HG02884 (cell line): ENCODE measurements around the gene BEST1.

ENCODE experiments used
- ATAC-seq: cut with Tn5 transposase; IDR thresholded peaks from one replicate; pipeline ENCODE4 v1.9.1; 2021; ENCODE audit warnings: mild to moderate bottlenecking, moderate library complexity; ENCODE audit not compliant: unreplicated experiment

The BEST1 gene

DNA sequence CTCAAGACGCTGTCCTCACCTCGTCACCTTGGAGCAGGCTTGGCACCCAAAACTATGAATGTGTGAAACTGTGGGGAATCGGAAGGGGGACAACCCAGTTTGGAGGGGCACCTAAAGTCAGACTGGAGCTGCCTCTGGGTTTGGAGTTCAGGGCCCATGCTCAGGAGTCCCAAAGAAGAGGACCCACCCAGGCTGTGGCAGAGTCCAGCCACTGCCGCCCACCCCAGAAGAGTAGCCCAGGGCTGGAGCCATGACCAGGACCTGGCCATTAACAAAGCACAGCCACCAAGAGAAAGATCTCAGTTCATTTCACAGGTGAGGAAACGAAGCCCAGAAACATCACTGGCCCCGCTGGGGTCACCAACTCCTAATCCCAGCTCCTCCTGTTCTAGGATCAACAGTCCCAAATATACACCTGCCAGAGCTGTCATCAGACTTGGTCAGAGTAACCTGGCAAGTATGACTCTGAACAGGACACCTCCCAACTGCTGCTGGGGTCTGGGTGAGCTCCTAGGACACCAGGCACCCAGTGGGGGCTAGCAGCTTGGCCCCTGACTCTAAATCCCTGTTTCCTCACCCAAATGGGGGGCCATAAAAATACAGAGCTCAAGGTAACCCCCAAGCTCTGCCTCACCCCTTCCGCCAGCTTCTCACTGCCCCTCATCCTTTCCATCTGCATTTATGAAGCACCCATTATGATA lies 35.5 kb upstream of the BEST1 start:
- ATAC-seq: no peak

DNA sequence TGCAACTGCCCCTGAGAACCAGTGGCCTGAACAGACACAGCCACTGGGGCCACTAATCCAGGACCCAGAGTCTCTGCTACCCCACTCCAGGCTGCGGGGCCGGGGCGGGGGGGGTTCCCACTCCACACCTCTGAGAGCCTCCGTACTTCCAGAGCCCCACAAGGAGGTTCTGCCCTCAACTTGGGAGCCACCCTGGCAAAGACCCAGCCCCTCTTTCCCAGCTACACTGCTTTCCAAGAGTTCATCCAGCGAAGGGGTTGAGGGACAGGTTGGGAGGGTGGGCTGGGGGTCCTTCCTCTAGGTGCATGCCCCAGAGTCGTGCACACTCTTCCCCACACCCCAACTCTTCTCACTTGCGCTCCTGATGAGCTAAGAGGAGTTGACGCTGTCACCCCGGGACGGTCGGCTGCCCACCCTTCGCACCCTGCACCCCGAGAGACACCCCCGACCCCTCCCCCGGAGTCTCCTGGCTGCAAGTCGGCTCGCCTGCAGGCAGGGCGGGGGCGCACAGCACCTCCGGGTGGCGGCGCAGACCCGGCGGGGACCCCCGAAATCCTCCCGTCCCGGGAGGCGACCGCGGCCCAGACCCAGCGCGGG lies 33.3 kb upstream of the BEST1 start:
- no peak for ATAC-seq

DNA sequence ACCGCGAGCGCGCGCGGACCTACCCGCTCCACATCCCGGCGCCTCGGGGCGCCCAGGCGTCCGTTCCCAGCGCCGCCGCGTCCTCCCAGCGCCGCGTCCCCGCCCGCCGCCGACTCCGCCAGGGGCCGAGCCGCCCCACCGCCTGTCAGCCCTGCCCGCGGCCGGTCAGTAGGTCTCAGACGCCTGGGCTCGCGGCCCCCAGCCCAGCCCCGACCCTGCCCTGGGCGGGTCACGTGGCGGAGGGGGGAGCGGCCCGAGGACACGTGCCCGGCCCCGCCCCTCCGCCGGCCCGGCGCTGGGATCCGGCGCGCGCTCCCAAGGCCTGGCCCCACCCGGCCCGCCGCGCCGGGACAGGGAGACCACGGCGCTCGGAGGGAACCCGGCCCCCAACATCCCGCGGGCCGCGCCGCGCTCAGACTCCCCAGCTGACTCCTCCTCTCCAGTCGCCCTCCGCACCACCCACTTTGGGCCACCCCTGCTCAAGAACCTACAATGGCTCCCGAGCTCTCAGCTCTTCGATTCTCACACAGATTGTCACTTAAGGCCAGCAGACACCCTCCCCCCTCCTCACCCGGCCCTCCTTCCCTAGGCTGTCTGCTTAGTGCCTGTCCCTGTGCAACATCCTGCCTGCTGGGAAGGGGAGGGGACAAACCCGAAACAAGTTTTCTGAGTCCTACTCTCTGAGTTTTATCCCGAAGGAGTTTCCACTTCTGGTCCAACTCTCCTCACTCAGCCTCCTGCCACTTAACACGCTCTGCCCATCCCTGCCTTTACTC lies 32.6 kb upstream of the BEST1 start, which contains the start of gene RAB3IL1:
Gene RAB3IL1, minus strand, starts transcription at position 233 of the 776 bp plus-strand sequence. Its CDS starts 199 bp downstream, at position 34.
- no peak for ATAC-seq

DNA sequence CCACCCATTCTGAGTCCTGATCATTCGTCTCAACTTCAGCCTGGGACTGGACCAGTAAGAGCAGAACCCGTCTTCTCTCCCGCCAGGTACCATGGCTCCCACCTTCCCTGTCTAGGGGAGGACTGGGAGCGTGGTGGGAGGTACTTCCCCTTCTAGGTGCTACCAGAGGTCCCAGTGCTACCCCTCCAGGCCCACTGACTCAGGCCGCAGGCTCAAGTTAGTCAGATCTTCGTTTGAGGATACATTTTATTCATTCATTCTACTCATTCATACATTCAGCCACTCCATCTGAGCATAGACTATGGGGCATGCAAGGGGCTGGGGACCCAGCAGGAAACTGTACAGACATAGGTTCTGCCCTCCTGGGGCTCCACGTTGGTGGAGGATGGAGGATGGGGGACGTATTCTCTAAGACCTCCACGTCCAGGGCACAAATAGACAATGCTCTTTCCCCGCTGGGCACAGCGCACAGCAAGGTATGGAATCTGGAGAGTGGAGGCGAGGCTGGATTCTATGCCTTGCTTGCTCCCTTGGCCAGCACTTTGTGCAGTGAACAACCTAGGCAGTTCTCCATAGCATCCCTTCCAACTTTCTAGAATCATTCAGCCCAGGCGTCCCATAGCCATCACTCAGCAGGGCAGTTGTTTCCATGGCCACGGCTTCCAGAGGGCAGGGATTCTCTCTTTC lies 31.8 kb upstream of the BEST1 start:
- no peak for ATAC-seq

DNA sequence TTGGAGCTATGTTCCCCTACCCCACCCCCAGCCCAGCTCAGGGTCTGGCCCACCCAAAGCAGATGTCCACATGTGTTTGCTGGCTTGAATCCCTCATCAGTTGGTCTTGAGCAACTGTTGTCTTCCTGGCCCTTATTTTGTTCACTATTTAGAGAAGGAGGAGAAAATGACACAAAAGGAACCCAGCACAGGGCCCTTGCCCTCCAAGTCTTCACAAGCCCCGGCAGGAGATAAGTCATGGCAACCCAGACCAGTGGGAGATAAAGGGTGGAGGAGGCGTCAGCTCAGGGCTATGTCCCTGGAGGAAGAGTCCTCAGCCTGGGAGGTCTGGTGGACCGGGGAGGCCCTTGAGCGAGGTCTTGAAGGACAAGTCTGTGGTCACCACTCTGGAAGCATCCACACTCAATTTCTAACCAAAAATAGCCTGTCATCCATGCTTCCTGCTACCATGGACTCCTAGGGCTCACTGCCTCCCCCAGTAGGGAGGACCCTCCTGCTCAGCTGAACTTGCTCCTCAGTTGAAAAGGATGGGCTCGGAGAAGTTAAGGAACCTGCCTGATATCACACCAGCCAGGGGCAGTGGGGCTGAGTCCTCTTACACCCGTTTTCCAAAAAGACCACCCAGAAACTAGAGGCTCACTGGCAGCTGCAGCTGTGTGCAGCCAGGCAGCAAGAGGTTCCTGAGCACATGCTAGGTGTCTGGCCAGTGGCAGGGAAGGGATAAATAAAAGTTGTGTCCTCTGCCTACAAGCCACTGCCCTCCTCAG lies 31.0 kb upstream of the BEST1 start:
- ATAC-seq: no peak

DNA sequence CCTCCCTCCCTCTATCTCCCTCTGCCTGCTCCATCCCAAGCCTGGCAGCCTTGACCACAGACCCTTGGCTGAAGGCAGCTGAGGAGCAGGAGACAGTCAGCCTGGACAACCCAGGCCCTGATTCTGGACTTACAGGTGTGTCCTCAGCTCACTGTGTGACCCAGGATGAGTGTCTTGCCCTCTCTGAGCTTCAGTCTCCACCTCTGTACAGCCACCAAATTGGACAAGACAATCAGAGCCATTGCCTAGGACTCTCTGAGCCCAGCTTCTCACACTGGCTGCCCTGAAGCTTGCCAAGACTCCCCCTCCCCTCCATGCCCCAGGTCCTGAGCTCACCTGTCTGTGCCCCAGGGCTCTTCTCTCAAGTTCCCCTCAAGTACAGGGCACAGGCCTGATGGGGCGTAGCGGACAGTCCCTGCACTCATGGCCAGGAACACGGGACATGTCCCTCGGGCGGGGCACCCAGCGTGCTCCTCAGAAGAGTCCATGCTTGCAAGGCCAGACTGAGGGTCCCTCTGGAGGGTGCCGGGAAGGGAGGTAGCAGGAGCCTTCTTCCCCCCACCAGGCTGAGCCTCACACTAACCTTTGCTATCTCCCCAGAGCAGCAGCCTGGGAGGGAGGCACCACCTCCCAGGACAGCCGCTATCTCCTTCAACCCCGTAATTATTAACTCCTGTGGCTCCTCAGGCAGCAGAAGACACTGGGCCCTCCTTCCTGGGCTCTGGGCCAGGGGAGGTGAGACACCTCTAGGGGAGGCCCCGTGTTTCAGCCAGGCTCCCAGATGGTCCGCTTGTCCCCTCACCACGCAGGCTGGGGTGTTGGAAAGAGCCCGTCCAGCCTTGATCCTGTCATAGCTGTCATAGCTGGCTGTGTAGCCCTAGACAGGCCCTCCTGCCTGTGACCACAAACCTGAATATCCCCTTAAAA lies 30.2 kb upstream of the BEST1 start:
- no peak for ATAC-seq

DNA sequence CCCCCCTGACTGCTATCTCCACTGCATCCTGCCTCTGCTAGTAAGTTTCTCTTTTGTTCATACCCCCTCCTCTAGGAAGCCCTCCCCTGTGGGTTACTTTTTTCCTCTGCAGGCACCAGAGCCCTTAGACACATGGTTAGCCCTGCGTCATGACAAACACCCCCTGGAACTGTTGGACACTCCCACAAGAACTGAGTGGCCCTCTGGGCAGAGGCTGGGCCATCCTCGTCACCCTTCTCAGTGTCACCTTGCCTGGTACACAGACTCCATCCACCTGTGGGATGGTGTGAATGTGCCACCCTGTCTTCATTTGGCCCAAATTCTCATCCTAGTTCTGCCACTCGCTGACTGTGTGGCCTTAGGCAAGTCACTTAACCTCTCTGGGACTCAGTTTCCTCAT lies 28.7 kb upstream of the BEST1 start:
- ATAC-seq: no peak

DNA sequence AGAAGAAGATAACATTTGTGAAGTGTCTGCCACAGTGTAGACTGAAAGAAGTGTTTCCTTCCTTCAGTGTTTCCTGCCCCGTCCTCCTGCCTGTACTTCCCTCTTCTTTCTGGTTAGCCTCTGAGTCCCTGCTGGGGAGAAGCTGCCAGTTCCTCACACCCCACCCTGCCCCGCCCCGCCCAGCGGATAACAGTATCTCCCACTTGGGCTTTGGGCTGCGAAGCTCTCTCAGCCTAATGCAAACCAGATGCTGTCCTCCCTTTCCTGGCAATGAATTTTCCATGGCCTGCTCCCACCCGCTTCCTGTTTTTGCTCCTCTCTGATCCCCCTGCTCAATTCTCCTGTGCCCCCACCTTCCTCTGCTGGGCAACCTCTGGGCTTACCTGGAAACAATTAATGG lies 27.6 kb upstream of the BEST1 start:
- ATAC-seq: no peak

DNA sequence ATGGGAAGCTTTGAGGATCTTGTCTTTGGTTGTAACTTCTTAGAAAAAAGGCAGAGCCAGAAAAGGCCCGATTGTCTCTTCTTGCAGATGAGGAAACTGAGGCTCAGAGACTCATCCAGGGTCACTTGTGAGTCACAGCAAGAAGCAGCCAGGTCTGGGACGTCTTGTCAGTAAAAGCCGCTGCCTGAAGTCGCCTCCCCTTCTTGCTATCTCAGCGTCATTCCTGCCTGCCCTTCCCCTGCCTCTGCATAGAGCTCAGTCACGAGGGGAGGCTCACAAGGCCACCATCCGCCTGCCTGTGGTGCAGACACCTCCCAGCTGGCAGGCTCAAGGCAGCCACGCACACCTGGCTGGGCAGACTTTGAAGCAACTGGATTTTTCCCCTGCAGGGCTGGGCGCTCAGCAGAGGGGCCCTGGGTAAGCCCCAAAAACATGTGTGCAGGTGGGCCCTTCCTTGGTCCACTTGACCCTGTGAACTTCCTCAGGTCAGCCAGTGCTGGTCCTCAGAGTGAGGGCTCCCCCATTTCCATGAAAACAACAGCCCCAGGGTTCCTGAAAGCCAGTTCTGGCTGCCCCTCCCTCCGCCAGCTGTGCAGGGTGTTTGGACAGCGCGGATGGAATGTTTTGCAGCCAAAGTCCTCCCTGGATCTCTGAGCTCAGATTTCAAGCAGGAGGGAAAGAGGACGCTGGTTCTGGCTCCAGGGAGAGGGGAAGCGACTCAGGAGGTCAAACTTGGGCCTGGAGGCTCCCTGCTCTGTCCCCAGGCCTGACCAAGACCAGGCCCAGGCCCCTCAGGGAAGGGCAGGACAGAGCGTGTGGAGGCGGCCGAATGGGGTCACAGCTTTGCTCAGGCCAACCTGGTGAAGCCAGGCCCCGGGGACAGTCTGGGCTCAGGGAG lies 26.7 kb upstream of the BEST1 start:
- ATAC-seq: no peak

DNA sequence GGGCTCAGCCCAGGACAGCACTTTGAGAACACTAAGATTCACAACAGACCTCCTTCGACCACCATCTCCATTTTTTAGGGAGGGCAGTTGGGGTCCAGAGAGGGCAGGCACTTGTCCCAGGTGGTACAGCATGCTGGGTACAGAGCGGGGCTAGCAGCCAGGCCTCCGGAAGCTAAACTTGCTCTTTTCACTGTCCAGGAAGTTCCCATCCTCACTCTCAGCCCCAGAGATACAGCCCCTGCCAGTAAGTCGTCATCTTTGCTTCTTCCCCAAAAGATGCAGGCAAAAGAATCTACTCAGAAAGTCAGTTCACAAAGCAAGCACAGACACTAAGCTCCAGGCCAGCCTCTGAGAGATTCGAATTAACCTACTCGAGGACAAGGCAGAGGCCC lies 26.1 kb upstream of the BEST1 start:
- no peak for ATAC-seq

DNA sequence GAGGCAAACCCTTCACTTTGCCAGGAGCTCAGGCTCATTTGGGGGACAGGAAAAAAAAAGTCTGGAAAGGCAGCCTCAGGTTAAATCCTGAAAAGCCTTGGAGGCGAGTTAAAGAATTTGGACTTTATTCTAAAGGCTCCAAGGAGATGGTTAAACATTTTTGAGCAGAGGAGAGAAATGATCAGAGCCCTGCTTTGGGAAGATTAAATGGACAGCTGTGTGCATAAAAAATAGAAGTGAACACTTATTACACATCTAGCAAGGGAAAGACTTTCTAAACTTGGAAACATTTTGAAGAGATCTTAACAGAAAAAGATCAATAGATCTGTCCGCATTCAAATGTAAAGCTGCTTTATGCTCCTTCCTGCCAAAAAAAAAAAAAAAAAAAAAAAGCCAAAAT lies 24.4 kb upstream of the BEST1 start:
- ATAC-seq: no peak

DNA sequence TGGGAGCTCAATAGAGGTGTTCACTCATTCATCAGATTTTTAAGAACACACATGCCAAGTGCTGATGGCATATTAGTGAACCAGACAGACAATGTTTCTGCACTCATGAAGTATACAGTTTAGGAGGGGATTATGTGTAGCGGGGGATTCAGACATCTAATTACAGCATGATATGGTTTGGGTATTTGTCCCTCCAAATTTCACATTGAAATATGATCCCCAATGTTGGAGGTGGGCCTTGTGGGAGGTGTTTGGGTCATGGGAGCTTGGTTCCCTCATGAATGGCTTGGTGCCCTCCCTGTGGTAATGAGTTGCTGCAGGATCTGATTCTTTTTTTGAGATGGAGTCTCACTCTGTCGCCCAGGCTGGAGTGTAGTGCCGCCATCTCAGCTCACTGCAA lies 23.9 kb upstream of the BEST1 start:
- no peak for ATAC-seq

DNA sequence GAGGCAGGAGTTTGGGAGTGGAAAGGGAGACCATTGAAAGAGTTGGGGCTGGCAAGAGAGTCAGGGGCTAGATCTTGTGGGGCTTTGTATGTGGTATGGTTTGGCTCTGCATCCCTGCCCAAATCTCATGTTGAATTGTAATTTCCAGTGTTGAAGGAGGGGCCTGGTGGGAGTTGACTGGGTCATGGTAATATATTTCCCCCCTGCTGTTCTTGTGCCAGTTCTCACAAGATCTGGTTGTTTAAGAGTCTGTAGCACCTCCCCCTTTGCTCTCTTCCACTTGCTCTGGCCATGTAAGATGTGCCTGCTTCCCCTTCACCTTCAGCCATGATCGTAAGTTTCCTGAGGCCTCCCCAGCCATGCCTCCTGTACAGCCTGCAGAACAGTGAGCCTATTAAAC lies 22.6 kb upstream of the BEST1 start:
- no peak for ATAC-seq

DNA sequence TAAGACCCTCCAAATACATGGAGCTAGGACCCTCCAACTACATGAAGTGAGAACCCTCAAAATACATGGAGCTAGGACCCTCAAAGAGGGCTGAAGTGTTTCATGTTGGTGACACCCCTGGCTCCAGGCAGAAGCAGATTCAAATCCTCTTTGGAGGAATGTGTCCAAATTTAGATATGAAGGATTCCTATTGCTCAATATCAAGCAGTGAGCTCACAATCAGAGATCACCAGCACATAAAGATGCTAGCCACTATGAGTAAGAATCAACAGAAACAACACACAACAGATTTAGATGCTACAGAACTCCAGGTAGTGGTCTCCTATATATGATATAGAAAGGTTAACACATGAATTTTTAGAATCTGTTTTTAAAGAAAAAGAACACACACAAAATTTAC lies 21.5 kb upstream of the BEST1 start:
- ATAC-seq: no peak

DNA sequence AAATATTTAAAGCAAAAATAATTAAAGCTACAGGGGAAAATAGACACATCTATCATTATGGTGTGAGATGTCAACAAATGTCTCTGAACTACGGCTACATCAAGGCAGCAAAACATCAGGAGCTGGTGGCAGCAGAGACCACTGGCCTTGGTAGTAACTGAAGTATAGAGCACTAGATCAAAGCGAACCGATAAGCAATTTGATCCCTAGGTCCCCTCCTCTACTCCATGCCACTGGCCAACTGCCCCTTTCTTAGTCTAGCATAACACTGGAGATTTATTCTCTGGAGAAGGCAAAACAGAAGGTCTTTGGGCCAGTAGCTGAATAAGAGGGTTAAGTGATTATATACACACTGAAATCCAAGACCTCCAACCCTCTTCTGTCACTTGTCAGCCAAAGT lies 19.2 kb upstream of the BEST1 start:
- no peak for ATAC-seq

DNA sequence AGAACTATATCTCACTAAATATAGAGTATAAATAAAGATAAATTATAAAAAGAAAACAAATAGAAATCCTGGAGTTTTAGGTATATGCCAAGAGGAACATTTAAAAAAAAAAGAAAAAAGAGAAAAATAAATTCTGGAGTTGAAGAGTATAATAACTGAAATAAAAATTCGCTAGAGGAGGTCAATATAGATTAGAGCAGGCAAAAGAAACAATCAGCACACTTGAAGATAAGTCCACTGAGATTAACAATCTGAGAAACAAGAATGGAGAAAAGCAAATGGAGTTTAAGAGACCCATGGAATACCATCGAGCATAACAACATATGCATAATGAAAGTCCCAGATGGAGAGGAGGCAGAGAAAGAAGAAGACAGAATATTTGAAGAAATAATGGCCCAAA lies 14.3 kb upstream of the BEST1 start:
- no peak for ATAC-seq

DNA sequence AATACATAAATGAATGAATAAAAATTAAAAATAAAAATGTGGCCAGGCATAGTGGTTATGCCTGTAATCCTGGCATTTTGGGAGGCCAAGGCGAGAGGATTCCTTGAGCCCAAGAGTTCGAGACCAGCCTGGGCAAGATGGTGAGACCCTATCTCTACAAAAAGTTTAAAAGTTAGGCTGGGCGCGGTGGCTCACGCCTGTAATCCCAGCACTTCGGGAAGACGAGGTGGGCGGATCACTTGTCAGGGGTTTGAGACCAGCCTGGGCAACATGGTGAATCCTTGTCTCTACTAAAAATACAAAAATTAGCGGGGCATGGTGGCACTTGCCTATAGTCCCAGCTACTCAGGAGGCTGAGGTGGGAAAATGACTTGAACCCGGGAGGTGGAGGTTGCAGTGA lies 9.7 kb upstream of the BEST1 start:
- ATAC-seq: no peak

DNA sequence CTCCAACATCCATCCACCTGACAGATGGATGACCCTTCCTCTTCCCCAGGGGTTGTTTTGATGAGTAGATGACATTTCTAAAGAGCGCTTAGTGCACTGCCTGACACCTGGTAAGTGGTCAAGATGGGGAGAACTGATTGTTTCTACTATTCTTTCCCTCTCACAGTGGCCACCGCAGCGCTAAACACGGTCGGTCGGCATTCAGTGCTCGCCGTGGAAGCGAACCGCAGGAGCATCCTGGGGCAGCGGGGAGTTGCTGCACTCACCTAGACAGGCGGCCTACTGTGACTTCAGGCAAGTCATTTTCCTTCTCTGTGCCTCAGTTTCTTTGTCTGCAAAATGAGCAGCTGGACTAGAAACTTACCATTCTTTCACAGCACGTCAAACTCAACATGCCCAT lies 5.0 kb upstream of the BEST1 start:
- no peak for ATAC-seq

DNA sequence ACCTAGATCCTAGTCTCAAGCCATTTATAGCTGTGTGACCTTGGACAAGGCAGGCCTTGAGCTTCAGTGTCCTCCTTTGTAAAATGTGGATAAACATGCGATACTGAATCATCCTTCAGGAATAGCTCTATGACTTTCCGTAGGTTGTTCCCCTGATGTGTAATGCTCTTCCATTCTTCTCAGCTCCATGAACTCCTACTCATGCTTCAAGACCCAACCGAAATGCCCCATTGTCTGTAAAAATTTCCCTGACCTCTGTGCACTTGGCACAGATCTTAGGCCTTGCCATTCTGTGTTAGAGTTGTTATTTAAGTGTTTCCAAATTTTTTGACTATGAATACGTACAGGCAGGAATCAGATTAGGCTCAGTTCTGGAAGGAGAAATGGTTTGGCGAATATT lies 3.3 kb upstream of the BEST1 start:
- ATAC-seq: no peak
